HT-29 (cell line): ENCODE results near the gene DCAF8L1. TPM values are rescaled to one million over a fixed set of nuclear protein-coding genes. Genes with fewer than 3 reads are reported as not detected.
"Not testable (repeated sequence)": the region's sequence is repeated elsewhere in the genome, so short reads cannot be mapped to it uniquely, and the experiment has no call there.

Experiments
- DNase-seq: peaks from one replicate; pipeline ENCODE4 v3.0.0-alpha.2; 2015; ENCODE audit warnings: low spot score
- total RNA-seq: library from RNA; depleted of rRNA; stranded (reverse); fragments of >200 nt; shearing (Covaris generic); gene quantifications from 2 replicates; pipeline ENCODE4 v1.2.3, GENCODE V29; 2014; rRNA removed

Gene DCAF8L1
- not detected in 2 replicates for total RNA-seq

- DNase-seq, result no peak
Observed at GRCh38 chrX:27981349-27981748, at the start of gene DCAF8L1. Gene DCAF8L1 (minus strand): TSS chrX:27981449. CDS start chrX:27981334, 115 bp downstream.

GRCh38 chrX:28022371-28022770 lies 41.1 kb upstream of the DCAF8L1 start:
- no peak for DNase-seq

GRCh38 chrX:28016823-28017222 lies 35.6 kb upstream of the DCAF8L1 start:
- no peak for DNase-seq

- no peak for DNase-seq
Observed at GRCh38 chrX:28015993-28016392, 34.7 kb upstream of the DCAF8L1 start.

GRCh38 chrX:28010875-28011274 lies 29.6 kb upstream of the DCAF8L1 start:
- no peak for DNase-seq

- no peak for DNase-seq
Observed at GRCh38 chrX:27998666-27999065, 17.4 kb upstream of the DCAF8L1 start.

GRCh38 chrX:27997622-27998021 lies 16.4 kb upstream of the DCAF8L1 start:
- no peak for DNase-seq

GRCh38 chrX:27996132-27996531 lies 14.9 kb upstream of the DCAF8L1 start:
- DNase-seq, result no peak

- no peak for DNase-seq
Observed at GRCh38 chrX:27995611-27996010, 14.4 kb upstream of the DCAF8L1 start.

- DNase-seq, result peak; percentile 71
Observed at GRCh38 chrX:27987862-27988646, 6.8 kb upstream of the DCAF8L1 start.

- DNase-seq, result not testable (repeated sequence)
Observed at GRCh38 chrX:27976934-27977333, 4.3 kb downstream of the DCAF8L1 start.

GRCh38 chrX:27976284-27976683 lies 5.0 kb downstream of the DCAF8L1 start:
- DNase-seq, result no peak

- no peak for DNase-seq
Observed at GRCh38 chrX:27968878-27969277, 12.4 kb downstream of the DCAF8L1 start.

- DNase-seq, result no peak
Observed at GRCh38 chrX:27968352-27968751, 12.9 kb downstream of the DCAF8L1 start.

GRCh38 chrX:27966955-27967354 lies 14.3 kb downstream of the DCAF8L1 start:
- DNase-seq, result peak; percentile 40

- peak; percentile 7 for DNase-seq
Observed at GRCh38 chrX:27966492-27966891, 14.8 kb downstream of the DCAF8L1 start.

- not testable (repeated sequence) for DNase-seq
Observed at GRCh38 chrX:27965348-27965747, 15.9 kb downstream of the DCAF8L1 start.

- peak; percentile 53 for DNase-seq
Observed at GRCh38 chrX:27964432-27964831, 16.8 kb downstream of the DCAF8L1 start.

- not testable (repeated sequence) for DNase-seq
Observed at GRCh38 chrX:27960410-27960809, 20.8 kb downstream of the DCAF8L1 start.

GRCh38 chrX:27953171-27953570 lies 28.1 kb downstream of the DCAF8L1 start:
- DNase-seq, result no peak

GRCh38 chrX:27933361-27933760 lies 47.9 kb downstream of the DCAF8L1 start:
- no peak for DNase-seq
